Activated naive CD4-positive, alpha-beta T cell treated with anti-CD3 and anti-CD28 coated beads, Interleukin-2, amount 10 ng/mL, durations not matched to agents 7 days and 5 days (primary cell): ENCODE results near the gene GRIP2.

Experiments
- CTCF ChIA-PET: fragments of 350-600 bp; sonication (Branson Sonifier 250); formaldehyde crosslinking; loops from one replicate; lab custom pipeline; 2021; ENCODE audit warnings: antibody characterized with exemption; lab: Charles Lee
- DNase-seq: peaks from one replicate; pipeline ENCODE4 v3.0.0-alpha.2; 2020
- H3K27ac Mint-ChIP-seq: one replicate; pipeline ENCODE4 v1.8.0; 2021; ENCODE audit warnings: mild to moderate bottlenecking, moderate library complexity, mixed read lengths
- H3K27me3 Mint-ChIP-seq: one replicate; pipeline ENCODE4 v1.8.0; 2021; ENCODE audit warnings: mild to moderate bottlenecking, mixed read lengths
- H3K36me3 Mint-ChIP-seq: one replicate; pipeline ENCODE4 v1.8.0; 2021; ENCODE audit warnings: mixed read lengths
- H3K4me1 Mint-ChIP-seq: one replicate; pipeline ENCODE4 v1.8.0; 2021; ENCODE audit warnings: mixed read lengths
- H3K4me3 Mint-ChIP-seq: one replicate; pipeline ENCODE4 v1.8.0; 2021; ENCODE audit warnings: mild to moderate bottlenecking, moderate library complexity, mixed read lengths
- H3K9me3 Mint-ChIP-seq: one replicate; pipeline ENCODE4 v1.8.0; 2021; ENCODE audit warnings: mixed read lengths

Gene GRIP2

GRCh38 chr3:14539742-14540491 is at the start of gene GRIP2:
GRIP2 (minus strand) TSS chr3:14540342; CDS start chr3:14540308, 34 bp downstream.
- H3K27me3 Mint-ChIP-seq = peaks cover 11% of the 10 kb centered on the region
- CTCF ChIA-PET = interaction anchor here (0.9 to 1.1 kb wide), 2 partner anchors 10 to 336 kb away, joined by 3 to 4 read pairs; no protein-coding TSS in a partner anchor
- H3K27ac Mint-ChIP-seq = no peak within 1 kb of the TSS
- DNase-seq = no peak
- no peaks in the 10 kb centered on the region for H3K36me3 Mint-ChIP-seq
- no peak within 1 kb of the TSS for H3K4me3 Mint-ChIP-seq
- no peaks in the 10 kb centered on the region for H3K4me1 Mint-ChIP-seq
- H3K9me3 Mint-ChIP-seq = no peaks in the 10 kb centered on the region

DNA sequence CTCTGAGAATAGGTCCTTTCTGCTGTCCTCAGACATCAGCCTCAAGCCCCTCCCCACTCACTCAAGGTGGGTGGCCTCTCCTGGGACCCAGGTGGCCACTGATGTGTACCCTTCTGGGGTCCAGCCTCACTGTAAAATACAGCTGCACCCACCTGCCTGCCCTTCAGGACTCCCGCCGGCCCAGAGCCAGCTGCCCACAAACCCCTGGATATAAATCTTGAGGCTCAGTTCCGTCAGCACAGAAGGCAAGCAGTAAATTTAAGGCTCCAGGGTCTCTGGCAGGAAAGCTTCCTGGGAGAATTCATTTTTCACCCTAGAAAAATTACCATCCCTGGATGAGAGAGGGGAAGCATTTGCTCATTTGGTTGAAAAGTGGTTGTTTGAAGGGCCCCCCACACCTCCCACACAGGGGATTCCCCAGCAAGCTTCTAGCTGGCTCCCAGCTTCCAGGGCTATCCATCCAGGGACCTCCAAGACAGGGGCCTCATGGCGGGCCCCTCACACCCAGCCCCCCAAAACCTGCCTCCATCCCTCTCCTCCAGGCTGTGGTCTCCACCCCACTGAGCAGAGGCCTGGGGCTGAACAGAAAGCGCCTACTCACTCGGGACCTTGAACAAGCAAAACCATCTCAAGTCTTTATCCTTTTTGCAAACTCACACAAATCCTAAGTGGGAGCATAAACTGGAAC is 48.4 kb upstream of the GRIP2 start:
- Mint-ChIP-seq H3K27me3 (peaks cover 66% of the 10 kb centered on the region), H3K9me3 (no peaks in the 10 kb centered on the region), H3K4me3 (no peak overlapping the region), H3K27ac (no peak overlapping the region), H3K36me3 (no peaks in the 10 kb centered on the region), H3K4me1 (no peaks in the 10 kb centered on the region)
- DNase-seq = no peak
- CTCF ChIA-PET = no interaction called here

DNA sequence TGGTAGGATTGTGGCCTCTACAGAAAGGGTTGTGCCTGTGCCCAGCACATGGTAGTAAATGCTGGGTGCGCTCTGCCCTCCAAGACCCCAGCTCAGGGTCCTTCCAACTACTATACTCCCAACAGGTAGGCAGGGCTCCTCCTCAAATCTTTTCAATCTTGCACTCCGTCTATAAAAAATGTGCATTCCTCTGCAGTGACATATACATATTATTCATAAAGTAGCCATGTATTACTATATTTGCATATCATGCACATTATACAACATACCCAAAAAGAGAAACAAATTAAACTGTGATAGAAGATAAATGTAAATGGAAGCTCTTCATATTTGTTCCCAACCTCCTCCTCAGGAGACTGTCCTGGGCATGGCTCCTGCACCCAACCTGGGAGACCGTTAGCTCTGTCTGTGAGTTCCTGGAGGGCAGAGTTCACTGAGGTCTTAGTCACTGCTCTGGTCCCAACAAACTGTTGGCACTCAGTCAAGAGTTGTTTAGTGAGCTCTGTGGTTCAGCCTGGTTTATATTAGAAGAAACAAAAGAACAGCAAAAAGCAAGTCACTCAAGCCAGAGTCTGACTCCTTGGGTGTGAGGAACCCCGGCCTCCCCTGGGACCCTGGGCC is 47.7 kb upstream of the GRIP2 start:
- Mint-ChIP-seq H3K4me1 (no peaks in the 10 kb centered on the region), H3K27me3 (peaks cover 64% of the 10 kb centered on the region), H3K36me3 (no peaks in the 10 kb centered on the region), H3K4me3 (no peak overlapping the region), H3K9me3 (no peaks in the 10 kb centered on the region), H3K27ac (no peak overlapping the region)
- no peak for DNase-seq
- CTCF ChIA-PET = no interaction called here

DNA sequence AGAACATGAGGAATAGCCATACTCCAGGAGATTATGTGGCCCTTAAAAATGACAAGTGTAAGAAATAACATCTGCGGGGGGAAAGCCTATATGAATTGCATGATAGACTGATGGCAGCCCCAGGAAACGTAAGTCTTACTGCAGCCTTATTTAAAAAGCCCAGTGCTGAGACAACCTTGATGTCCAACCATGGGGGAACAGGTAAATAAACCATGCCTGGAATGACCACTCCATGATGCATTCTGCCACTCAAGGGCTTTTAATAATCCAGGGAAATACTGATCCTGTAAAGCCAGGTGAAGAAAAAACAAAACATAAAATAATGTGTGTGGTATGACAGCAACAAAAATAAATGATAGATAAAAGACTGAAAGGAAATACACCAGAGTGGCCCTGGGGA is 46.5 kb upstream of the GRIP2 start:
- Mint-ChIP-seq H3K27me3 (peaks cover 58% of the 10 kb centered on the region), H3K4me1 (no peaks in the 10 kb centered on the region), H3K27ac (no peak overlapping the region), H3K4me3 (no peak overlapping the region), H3K9me3 (no peaks in the 10 kb centered on the region), H3K36me3 (no peaks in the 10 kb centered on the region)
- no peak for DNase-seq
- CTCF ChIA-PET = no interaction called here

- H3K36me3 Mint-ChIP-seq = no peaks in the 10 kb centered on the region
- H3K4me1 Mint-ChIP-seq = no peaks in the 10 kb centered on the region
- no peaks in the 10 kb centered on the region for H3K9me3 Mint-ChIP-seq
- CTCF ChIA-PET = no interaction called here
- no peak for DNase-seq
- H3K27me3 Mint-ChIP-seq = peaks cover 49% of the 10 kb centered on the region
- no peak overlapping the region for H3K4me3 Mint-ChIP-seq
- no peak overlapping the region for H3K27ac Mint-ChIP-seq
Observed at GRCh38 chr3:14583548-14584091, 43.5 kb upstream of the GRIP2 start.

DNA sequence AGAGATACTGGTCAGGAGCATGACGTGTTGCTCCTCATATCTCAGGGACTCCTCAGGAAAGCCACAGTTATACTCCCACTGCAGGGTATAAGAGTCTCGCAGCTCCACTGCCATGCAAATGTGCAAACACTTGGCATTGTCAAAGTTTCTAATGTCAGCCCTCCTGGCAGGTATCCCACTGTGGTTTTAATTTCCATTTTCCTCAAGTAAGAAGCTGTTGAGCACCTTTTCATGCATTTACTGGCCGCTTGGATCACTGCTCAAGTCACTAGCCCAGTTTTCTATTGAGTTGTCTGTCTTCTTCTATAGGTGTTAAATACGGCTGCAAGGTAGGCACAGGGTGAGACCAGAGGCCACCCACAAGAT is 41.9 kb upstream of the GRIP2 start:
- no peak for DNase-seq
- CTCF ChIA-PET = no interaction called here
- no peaks in the 10 kb centered on the region for H3K4me1 Mint-ChIP-seq
- H3K27ac Mint-ChIP-seq = no peak overlapping the region
- no peaks in the 10 kb centered on the region for H3K9me3 Mint-ChIP-seq
- peaks cover 44% of the 10 kb centered on the region for H3K27me3 Mint-ChIP-seq
- no peak overlapping the region for H3K4me3 Mint-ChIP-seq
- no peaks in the 10 kb centered on the region for H3K36me3 Mint-ChIP-seq

- CTCF ChIA-PET = no interaction called here
- H3K27me3 Mint-ChIP-seq = peaks cover 46% of the 10 kb centered on the region
- no peaks in the 10 kb centered on the region for H3K36me3 Mint-ChIP-seq
- no peak overlapping the region for H3K27ac Mint-ChIP-seq
- H3K9me3 Mint-ChIP-seq = no peaks in the 10 kb centered on the region
- H3K4me1 Mint-ChIP-seq = no peaks in the 10 kb centered on the region
- no peak for DNase-seq
- no peak overlapping the region for H3K4me3 Mint-ChIP-seq
Observed at GRCh38 chr3:14581334-14582044, 41.3 kb upstream of the GRIP2 start.

DNA sequence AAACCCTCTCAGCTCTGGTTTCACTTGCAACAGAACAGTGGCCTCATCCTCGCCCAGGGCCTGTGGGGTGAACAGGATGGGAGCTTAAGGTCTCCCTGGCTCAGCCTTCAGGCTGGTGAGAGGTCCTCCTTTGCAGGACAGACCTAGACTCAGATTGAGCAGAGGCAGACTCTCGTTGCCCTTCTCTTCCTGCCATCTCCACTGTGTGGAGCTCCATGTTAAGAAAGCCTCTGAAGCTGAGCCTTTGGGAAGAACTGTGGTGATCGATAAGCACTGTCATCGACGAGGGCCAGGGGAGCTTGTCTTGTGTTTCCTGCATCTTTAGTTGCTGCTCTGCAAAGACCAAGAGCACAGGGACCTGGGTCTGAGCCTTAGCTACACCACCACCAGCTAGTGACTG is 37.8 kb upstream of the GRIP2 start:
- Mint-ChIP-seq H3K36me3 (no peaks in the 10 kb centered on the region), H3K27ac (no peak overlapping the region)

GRCh38 chr3:14576163-14576562 is 36.0 kb upstream of the GRIP2 start:
- H3K4me1 Mint-ChIP-seq = no peaks in the 10 kb centered on the region
- no peak overlapping the region for H3K4me3 Mint-ChIP-seq
- no peaks in the 10 kb centered on the region for H3K9me3 Mint-ChIP-seq
- peaks cover 30% of the 10 kb centered on the region for H3K27me3 Mint-ChIP-seq
- no peak for DNase-seq
- no peak overlapping the region for H3K27ac Mint-ChIP-seq
- H3K36me3 Mint-ChIP-seq = no peaks in the 10 kb centered on the region
- CTCF ChIA-PET = no interaction called here

More for the DNA sequence above, 37.8 kb upstream of the GRIP2 start:
- no peak for DNase-seq
- Mint-ChIP-seq H3K4me1 (no peaks in the 10 kb centered on the region), H3K27me3 (peaks cover 36% of the 10 kb centered on the region), H3K9me3 (no peaks in the 10 kb centered on the region), H3K4me3 (no peak overlapping the region)
- CTCF ChIA-PET = no interaction called here

- CTCF ChIA-PET = no interaction called here
- no peak overlapping the region for H3K27ac Mint-ChIP-seq
- H3K27me3 Mint-ChIP-seq = peaks cover 25% of the 10 kb centered on the region
- H3K9me3 Mint-ChIP-seq = no peaks in the 10 kb centered on the region
- no peaks in the 10 kb centered on the region for H3K4me1 Mint-ChIP-seq
- no peak for DNase-seq
- no peaks in the 10 kb centered on the region for H3K36me3 Mint-ChIP-seq
- H3K4me3 Mint-ChIP-seq = no peak overlapping the region
Observed at GRCh38 chr3:14574183-14574582, 34.0 kb upstream of the GRIP2 start.

DNA sequence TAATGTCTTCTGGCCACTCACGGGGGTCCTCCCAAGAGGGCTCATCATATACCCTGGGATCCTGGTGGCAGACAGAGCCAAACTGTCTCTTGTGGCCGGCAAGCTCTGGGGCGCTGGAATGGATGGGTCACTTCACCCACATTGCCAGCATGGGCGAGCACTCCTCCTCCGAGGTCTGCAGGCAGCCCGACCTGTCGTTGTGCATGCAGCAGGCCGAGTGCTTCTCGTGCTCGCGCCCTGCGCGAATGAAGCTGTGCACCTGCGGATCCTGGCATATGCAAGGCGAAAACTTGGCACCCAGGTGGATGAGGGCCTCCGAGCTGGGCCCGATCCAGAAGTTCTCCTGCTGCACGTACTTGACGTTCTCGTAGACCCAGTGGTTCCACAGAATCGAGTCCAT is 33.6 kb upstream of the GRIP2 start:
- H3K27ac Mint-ChIP-seq = no peak overlapping the region
- H3K4me3 Mint-ChIP-seq = no peak overlapping the region
- CTCF ChIA-PET = no interaction called here
- no peaks in the 10 kb centered on the region for H3K36me3 Mint-ChIP-seq
- no peak for DNase-seq
- H3K27me3 Mint-ChIP-seq = peaks cover 25% of the 10 kb centered on the region
- no peaks in the 10 kb centered on the region for H3K9me3 Mint-ChIP-seq
- H3K4me1 Mint-ChIP-seq = no peaks in the 10 kb centered on the region

DNA sequence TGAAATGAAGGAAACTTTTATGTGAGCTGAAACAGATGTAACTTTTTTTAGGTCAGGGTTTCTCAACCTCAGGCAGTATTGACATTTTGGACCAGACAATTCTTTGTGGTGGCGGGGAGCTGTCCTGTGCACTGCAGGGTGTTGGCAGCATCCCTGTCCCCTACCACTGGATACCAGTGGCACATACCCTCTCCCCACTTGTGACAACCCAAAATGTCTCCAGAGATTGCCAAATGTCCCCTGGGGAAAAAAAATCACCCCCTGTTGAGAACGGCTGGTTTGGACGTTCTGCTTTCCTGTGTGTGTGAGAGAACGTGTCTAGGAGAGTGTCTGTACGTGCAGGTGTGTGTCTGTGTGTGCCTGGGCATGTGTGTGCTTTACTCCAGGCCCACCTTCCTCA is 30.7 kb upstream of the GRIP2 start:
- CTCF ChIA-PET = interaction anchor here (1.0 kb wide), 1 partner anchor 22 kb away, joined by 3 read pairs; no protein-coding TSS in a partner anchor
- Mint-ChIP-seq H3K27ac (no peak overlapping the region), H3K27me3 (peaks cover 28% of the 10 kb centered on the region), H3K9me3 (no peaks in the 10 kb centered on the region), H3K36me3 (no peaks in the 10 kb centered on the region), H3K4me3 (no peak overlapping the region), H3K4me1 (no peaks in the 10 kb centered on the region)
- no peak for DNase-seq

- DNase-seq = no peak
- Mint-ChIP-seq H3K4me3 (no peak overlapping the region), H3K27ac (no peak overlapping the region), H3K4me1 (no peaks in the 10 kb centered on the region), H3K36me3 (no peaks in the 10 kb centered on the region), H3K9me3 (no peaks in the 10 kb centered on the region), H3K27me3 (peaks cover 34% of the 10 kb centered on the region)
- CTCF ChIA-PET = interaction anchor here (1.0 kb wide), 1 partner anchor 22 kb away, joined by 3 read pairs; no protein-coding TSS in a partner anchor
Observed at GRCh38 chr3:14570089-14570488, 29.9 kb upstream of the GRIP2 start.

DNA sequence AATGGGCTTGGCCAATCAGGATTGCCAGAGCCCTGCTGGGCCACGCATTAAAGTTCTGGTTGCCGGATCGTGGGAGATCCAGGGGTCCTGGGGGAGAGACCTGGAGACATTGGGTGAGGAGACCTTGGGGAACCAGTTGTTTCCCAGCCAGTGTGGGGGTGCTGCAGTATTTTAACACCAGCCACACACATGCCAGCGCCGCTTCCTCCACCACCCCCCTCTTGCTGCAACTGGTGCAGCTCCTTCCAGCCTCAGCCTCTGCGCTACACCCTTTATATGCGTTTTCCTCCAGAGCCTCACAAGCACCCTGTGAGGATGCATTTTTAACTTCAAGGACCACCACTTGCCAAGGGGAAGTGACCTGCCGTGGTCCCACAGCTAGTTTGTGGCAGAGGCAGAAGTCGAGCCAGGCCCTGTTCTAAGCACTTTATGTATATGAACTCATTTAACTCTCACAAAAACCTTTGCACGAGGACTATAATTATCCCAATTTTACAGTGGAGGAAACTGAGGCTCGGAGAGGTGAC is 29.4 kb upstream of the GRIP2 start:
- Mint-ChIP-seq H3K36me3 (no peaks in the 10 kb centered on the region), H3K9me3 (no peaks in the 10 kb centered on the region), H3K27ac (no peak overlapping the region), H3K4me3 (no peak overlapping the region), H3K4me1 (no peaks in the 10 kb centered on the region), H3K27me3 (peaks cover 38% of the 10 kb centered on the region)
- no peak for DNase-seq
- CTCF ChIA-PET = no interaction called here
